K562 (cell line): Measurements from ENCODE around the gene CDC42EP2. TPM values are rescaled to one million over a fixed set of nuclear protein-coding genes. Genes with fewer than 3 reads are reported as not detected.

Source experiments
- ATAC-seq: fragments of 200-7000 bp; cut with Tn5 transposase; 3 replicates; pipeline ENCODE4 v1.9.1; 2020; ENCODE audit warnings: moderate library complexity
- BruUV-seq: library from RNA; stranded (reverse); fragments of 400-500 nt; replicated peaks from 2 replicates; lab custom pipeline; 2021; lab: Mats Ljungman, UMichigan
- CTCF ChIA-PET: fragments of 300-600 bp; formaldehyde crosslinking; extraction: SDS; loops from one replicate; lab custom pipeline; 2021; ENCODE audit warnings: low intra/inter-chr PET ratio; lab: Yijun Ruan, JAX
- POLR2A ChIA-PET: fragments of 300-600, 350-650 bp; sonication (Branson Sonifier 250); formaldehyde crosslinking; extraction: SDS; loops from one replicate; lab custom pipeline; 2021; ENCODE audit warnings: antibody characterized with exemption, inconsistent platforms; lab: Yijun Ruan, JAX
- DNase-seq, 4 experiments: peaks; one replicate each; pipeline versions ENCODE4 v3.0.0 to v3.0.0-alpha.2; 2011 to 2018; ENCODE audit warnings: low spot score in 3 of 4, mixed read lengths in 3 of 4; ENCODE audit errors: extremely low read depth in 1 of 4
- FAIRE-seq: peaks from 2 replicates; lab custom pipeline; 2011; peaks lifted over from hg19 to GRCh38; lab: Jason Lieb, UNC
- H2AFZ ChIP-seq: 2 replicates; pipeline ENCODE4 v1.6.0; 2011; ENCODE audit warnings: low read depth, low read length, control low read depth, inconsistent platforms
- H3K27ac ChIP-seq: fragments of 200-600 bp; 3 replicates; pipeline ENCODE4 v1.8.0; 2011; ENCODE audit warnings: low read depth, mild to moderate bottlenecking, control low read depth, inconsistent platforms, low read length, moderate library complexity, mixed read lengths; ENCODE audit errors: extremely low read depth
- H3K27me3 ChIP-seq, 2 experiments: fragments of 300-600 bp in 1 of 2; 2 replicates in 1 of 2; 3 replicates in 1 of 2; pipeline versions ENCODE4 v1.6.0 to v1.8.0; 2011; ENCODE audit warnings: inconsistent platforms in 2 of 2, low read length in 2 of 2, mild to moderate bottlenecking in 1 of 2, mixed read lengths in 1 of 2, moderate library complexity in 1 of 2; ENCODE audit not compliant: control insufficient read depth in 2 of 2, insufficient read depth in 2 of 2
- H3K36me3 ChIP-seq: fragments of 300-600 bp; 3 replicates; pipeline ENCODE4 v1.8.0; 2011; ENCODE audit warnings: mild to moderate bottlenecking, low read length, inconsistent platforms; ENCODE audit not compliant: control insufficient read depth, insufficient read depth
- H3K4me1 ChIP-seq, 2 experiments: fragments of 200-600 bp in 1 of 2; replicated peaks in 1 of 2; 2 replicates in 1 of 2; 3 replicates in 1 of 2; pipeline versions ENCODE4 v1.5.1 to v1.8.0; 2011; ENCODE audit warnings: inconsistent platforms in 2 of 2, low read length in 2 of 2, mild to moderate bottlenecking in 1 of 2, mixed read lengths in 1 of 2, moderate library complexity in 1 of 2; ENCODE audit not compliant: control insufficient read depth in 2 of 2, insufficient read depth in 2 of 2
- H3K4me2 ChIP-seq: 2 replicates; pipeline ENCODE4 v1.6.1; 2011; ENCODE audit warnings: low read length, control low read depth, inconsistent platforms, mixed read lengths; ENCODE audit not compliant: insufficient read depth
- H3K4me3 ChIP-seq: fragments of 200-600 bp; sonication (generic), shearing (Covaris generic); 2 replicates; pipeline ENCODE4 v1.5.1; 2016; ENCODE audit warnings: control low read depth, inconsistent platforms
- H3K79me2 ChIP-seq: fragments of 200-600 bp; 3 replicates; pipeline ENCODE4 v1.8.0; 2011; ENCODE audit warnings: low read length, inconsistent platforms; ENCODE audit not compliant: control insufficient read depth, insufficient read depth
- H3K9ac ChIP-seq, 2 experiments: 2 replicates each; pipeline versions ENCODE4 v1.6.0 to v1.6.1; 2011; ENCODE audit warnings: low read depth in 2 of 2, low read length in 2 of 2, control low read depth in 1 of 2, inconsistent platforms in 1 of 2, mild to moderate bottlenecking in 1 of 2, mixed read lengths in 1 of 2; ENCODE audit not compliant: insufficient read depth in 1 of 2
- H3K9me1 ChIP-seq: one replicate; pipeline ENCODE4 v1.6.0; 2011; ENCODE audit warnings: inconsistent platforms, mild to moderate bottlenecking, low read length, moderate library complexity; ENCODE audit not compliant: control insufficient read depth, insufficient read depth
- H3K9me3 ChIP-seq: replicated peaks from 2 replicates; pipeline ENCODE4 v1.5.1; 2011; ENCODE audit warnings: low read depth, low read length, inconsistent platforms; ENCODE audit not compliant: control insufficient read depth, insufficient read depth
- H4K20me1 ChIP-seq: replicated peaks from 2 replicates; pipeline ENCODE4 v1.6.1; 2011; ENCODE audit warnings: low read length, inconsistent platforms, mixed read lengths; ENCODE audit not compliant: control insufficient read depth, insufficient read depth
- MEIS2 ChIP-seq: fragments of 450-650 bp; IDR thresholded peaks from 2 replicates; pipeline ENCODE4 v1.6.1; 2014; ENCODE audit warnings: mild to moderate bottlenecking; ENCODE audit not compliant: partially characterized antibody
- RHOXF2B ChIP-seq: fragments of 250-450 bp; sonication (Bioruptor Pico); conservative IDR thresholded peaks from 2 replicates; pipeline ENCODE4 v1.5.1; 2021
- SMARCA4 ChIP-seq: fragments of 450-650 bp; IDR thresholded peaks from 2 replicates; pipeline ENCODE4 v1.6.1; 2016
- ZKSCAN1 ChIP-seq: fragments of 150-350 bp; IDR thresholded peaks from 2 replicates; pipeline ENCODE4 v1.6.1; 2016; ENCODE audit warnings: low read depth, low read length
- whole genome bisulfite sequencing: fragments of 100-300 bp; shearing (Covaris generic); methylation state at CpG from one replicate; pipeline ENCODE4 v1.1.6; 2016; ENCODE audit warnings: low coverage, mixed read lengths; ENCODE audit not compliant: insufficient coverage; ENCODE audit errors: missing lambda C conversion rate; 5-methylcytosine and 5-hydroxymethylcytosine counted together
- in situ Hi-C: fragments of 300-500 bp; cut with MboI; formaldehyde crosslinking; loops from 4 replicates; pipeline ENCODE4 v1.15.0; 2018; ENCODE audit warnings: inconsistent platforms, mixed read lengths
- intact Hi-C: fragments of 100-400 bp; cut with micrococcal nuclease; formaldehyde crosslinking; loops from 2 replicates; pipeline ENCODE4 v1.14.2; 2022
- polyA plus RNA-seq, 8 experiments: library from polyadenylated mRNA; depleted of rRNA in 4 of 8; stranded (reverse) in 5 of 8; unstranded in 3 of 8; fragments of >200 nt; fragmentation: Nextera tagmentation in 2 of 8; fragmentation: Illumina TruSeq in 1 of 8; extraction: Ambion mirVana in 2 of 8; extraction: Trizol in 1 of 8; gene quantifications; 2 replicates each; pipeline versions ENCODE4 v1.2.1 to v1.2.3, GENCODE V29; 2011 to 2014; ENCODE audit warnings: inconsistent platforms in 1 of 8, missing spikeins in 1 of 8
- total RNA-seq, 7 experiments: library from RNA; depleted of rRNA in 6 of 7; stranded (reverse); fragments of >200 nt in 6 of 7; fragmentation: Illumina TruSeq in 2 of 7; extraction: Trizol in 2 of 7; gene quantifications; 2 replicates each; pipeline versions ENCODE4 v1.2.1 to v1.2.3, GENCODE V29; 2011 to 2021; ENCODE audit warnings: low replicate concordance in 1 of 7
- TF ChIP-seq, protein P1 (sequence below): fragments of 450-650 bp; IDR thresholded peaks from 2 replicates; pipeline ENCODE4 v1.6.1; 2016; ENCODE audit warnings: antibody characterized with exemption

Gene CDC42EP2
- total and polyA plus RNA-seq, 9 of the 15 experiments (the other 6 are each of a cell fraction or from before 2014, with no cell fraction given) = 0.27 to 3.5 (median 0.83) TPM; not detected in 1

DNA sequence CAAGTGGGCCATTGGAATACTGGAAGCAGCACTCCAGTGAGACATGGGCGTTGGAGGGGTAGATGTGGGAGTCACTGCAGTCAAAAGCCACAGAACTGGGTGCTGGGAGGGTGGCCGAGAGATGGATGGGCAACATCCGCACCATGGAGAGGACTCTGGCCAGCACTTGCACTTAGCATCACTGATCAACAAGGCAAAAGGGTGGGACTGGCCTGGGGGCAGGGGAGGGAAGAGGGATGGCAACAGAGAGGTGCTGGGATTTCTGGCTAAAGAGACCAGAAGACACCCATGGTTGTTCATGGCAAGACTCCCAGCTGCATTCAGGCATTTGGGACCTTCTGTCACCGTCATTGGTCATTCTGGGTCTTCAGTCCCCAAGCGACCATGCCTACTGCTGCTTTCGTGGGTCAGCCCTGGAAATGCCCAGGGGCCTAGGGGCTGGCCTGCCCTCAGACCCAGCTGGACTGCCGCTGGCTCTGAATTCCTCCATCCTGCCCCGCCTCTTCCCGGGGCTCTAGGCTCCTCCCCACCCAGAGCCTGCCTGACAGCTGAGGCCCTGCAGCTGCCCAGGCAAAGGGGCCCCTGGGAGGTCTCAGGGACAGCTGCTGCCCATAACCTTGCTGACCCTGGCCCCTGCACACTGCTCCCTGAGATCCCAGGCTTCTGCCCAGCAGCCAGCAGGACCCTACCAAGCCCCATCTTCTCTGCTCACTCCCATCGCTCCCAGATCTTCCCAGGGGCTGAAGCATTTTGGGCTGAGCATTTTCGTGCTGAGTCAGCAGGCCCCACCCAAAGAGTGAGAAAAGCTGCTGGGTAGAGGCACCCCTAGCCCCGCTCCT is 13.0 kb upstream of the CDC42EP2 start (continued):
- TF ChIP-seq, protein P1, sequence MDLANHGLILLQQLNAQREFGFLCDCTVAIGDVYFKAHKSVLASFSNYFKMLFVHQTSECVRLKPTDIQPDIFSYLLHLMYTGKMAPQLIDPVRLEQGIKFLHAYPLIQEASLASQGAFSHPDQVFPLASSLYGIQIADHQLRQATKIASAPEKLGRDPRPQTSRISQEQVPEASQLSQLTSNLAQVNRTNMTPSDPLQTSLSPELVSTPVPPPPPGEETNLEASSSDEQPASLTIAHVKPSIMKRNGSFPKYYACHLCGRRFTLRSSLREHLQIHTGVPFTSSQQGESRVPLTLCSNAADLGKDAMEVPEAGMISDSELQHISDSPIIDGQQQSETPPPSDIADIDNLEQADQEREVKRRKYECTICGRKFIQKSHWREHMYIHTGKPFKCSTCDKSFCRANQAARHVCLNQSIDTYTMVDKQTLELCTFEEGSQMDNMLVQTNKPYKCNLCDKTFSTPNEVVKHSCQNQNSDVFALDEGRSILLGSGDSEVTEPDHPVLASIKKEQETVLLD = no peak
- TF ChIP-seq RHOXF2B (no peak), MEIS2 (peak; percentile 11)

DNA sequence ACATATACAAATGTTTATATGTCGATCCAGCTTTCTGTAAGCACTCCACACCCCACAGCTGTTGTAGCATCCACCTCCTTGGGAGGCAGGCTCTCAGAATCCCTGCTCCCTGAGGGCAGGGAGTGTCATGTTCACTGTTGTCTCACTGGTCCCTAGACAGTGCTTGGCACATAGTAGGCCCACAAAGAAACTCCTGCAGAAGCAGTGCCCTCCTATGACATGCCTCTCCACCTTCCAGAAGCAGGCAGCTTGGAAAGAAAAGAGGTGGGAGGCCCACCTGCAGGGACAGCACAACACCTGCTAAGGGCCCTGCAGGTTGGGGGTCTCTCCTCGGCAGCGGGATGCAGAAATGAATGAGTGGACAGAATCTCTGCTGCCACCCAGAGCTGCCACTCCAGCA is 11.1 kb upstream of the CDC42EP2 start:
- H3K36me3 ChIP-seq = peaks cover 22% of the 10 kb centered on the region; the same call in 2 of the 3 replicates
- no peaks in the 10 kb centered on the region for H3K79me2 ChIP-seq
- no peak overlapping the region for H3K27ac ChIP-seq
- no peak overlapping the region for H3K9ac ChIP-seq
- no peak for FAIRE-seq
- peaks cover 16 to 23% of the 10 kb centered on the region in 2 experiments; a peak in 4 of 5 replicates for H3K4me1 ChIP-seq
- ATAC-seq = no peak
- no peak overlapping the region for H3K4me2 ChIP-seq
- ChIA-PET CTCF (no interaction called here), POLR2A (interaction anchor here (0.6 to 1.0 kb wide), 2 partner anchors 13 to 57 kb away, joined by 3 read pairs; no protein-coding TSS in a partner anchor)
- H4K20me1 ChIP-seq = peaks cover 6% of the 10 kb centered on the region
- no peaks in the 10 kb centered on the region for H3K9me1 ChIP-seq
- BruUV-seq = no TSS peak
- WGBS = 89% methylated on average over 3 of the region's 3 CpGs
- in situ Hi-C loops = no loop called here
- H3K4me3 ChIP-seq = no peak overlapping the region
- DNase-seq = no peak
- no peaks in the 10 kb centered on the region for H3K9me3 ChIP-seq
- TF ChIP-seq ZKSCAN1 (peak; percentile 93), SMARCA4 (no peak)
- TF ChIP-seq, all 486 proteins: peak for 1
- Histone ChIP-seq H3K27me3 (no peaks in the 10 kb centered on the region), H2AFZ (no peak overlapping the region)
- intact Hi-C loops = no loop called here
